ENCODE measurements around the gene KCNN4.

Gene KCNN4

DNA sequence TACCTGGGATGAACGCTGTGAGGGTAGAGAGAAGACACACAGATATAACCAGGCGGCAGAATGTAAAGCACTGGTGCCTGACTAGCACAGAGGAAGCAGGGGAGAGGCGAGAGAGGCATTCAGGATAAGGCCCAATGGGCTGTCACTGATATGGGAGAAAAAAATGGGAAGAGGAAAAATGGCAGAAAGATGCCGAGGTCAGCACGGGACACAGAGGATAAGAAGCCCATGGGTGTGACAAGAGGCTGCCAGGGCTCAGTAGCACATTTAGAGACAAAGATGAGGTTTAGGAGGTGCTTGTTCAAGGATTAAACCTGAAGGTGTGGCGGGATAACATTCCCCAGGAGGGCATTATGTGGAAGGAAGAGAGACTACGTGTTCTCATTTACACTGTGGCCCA is 31.6 kb downstream of the KCNN4 start:
- Mint-ChIP-seq H3K4me3 (no peak overlapping the region), H3K4me1 (peaks cover 55% of the 10 kb centered on the region), H3K27ac (peak overlapping the region; percentile 73), H3K27me3 (no peaks in the 10 kb centered on the region), H3K9me3 (no peaks in the 10 kb centered on the region), H3K36me3 (peaks cover 32% of the 10 kb centered on the region)

DNA sequence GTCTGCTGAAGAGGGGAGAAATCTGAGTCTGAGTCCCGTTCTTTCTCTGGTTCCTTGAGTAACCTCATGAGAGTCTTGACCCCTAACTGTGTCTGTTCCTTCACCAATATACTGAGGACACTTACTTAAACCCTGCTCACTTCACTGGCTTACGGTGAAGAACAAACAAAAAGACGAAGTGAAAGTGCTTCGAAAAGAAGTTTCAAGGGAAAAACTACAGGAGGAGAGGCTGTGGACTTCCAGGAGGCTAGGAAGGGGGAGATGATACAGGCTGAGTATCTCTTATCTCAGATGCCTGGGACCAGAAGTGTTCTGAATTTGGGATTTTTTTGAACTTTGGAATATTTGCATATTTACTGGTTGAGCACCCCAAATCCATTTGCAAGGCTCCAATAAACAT is 32.1 kb downstream of the KCNN4 start:
- no peak overlapping the region for H3K4me3 Mint-ChIP-seq
- H3K4me1 Mint-ChIP-seq: peaks cover 51% of the 10 kb centered on the region
- peak overlapping the region; percentile 73 for H3K27ac Mint-ChIP-seq
- peaks cover 32% of the 10 kb centered on the region for H3K36me3 Mint-ChIP-seq
- H3K27me3 Mint-ChIP-seq: no peaks in the 10 kb centered on the region
- no peaks in the 10 kb centered on the region for H3K9me3 Mint-ChIP-seq

DNA sequence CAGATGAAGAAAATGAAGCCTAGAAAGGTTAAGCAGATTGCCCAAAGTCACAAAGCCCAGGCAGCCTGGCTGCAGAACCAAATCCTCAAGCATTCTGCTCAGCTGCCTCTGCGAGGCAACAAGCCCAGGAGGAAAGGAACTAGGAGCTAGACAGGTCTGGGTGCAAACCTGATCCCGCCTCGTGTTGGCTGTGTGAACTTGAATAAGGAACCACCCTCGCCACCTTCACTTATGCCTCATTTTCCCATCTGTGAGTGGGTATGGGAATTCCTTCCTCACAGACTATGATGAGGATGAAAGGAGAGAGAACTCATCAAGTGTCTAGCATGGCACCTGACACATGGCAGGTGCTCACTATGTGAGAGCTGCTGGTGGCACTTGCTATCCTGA is 32.6 kb downstream of the KCNN4 start:
- no peak overlapping the region for H3K4me3 Mint-ChIP-seq
- H3K36me3 Mint-ChIP-seq: peaks cover 32% of the 10 kb centered on the region
- H3K27me3 Mint-ChIP-seq: no peaks in the 10 kb centered on the region
- H3K27ac Mint-ChIP-seq: peak overlapping the region; percentile 73
- peaks cover 46% of the 10 kb centered on the region for H3K4me1 Mint-ChIP-seq
- no peaks in the 10 kb centered on the region for H3K9me3 Mint-ChIP-seq

DNA sequence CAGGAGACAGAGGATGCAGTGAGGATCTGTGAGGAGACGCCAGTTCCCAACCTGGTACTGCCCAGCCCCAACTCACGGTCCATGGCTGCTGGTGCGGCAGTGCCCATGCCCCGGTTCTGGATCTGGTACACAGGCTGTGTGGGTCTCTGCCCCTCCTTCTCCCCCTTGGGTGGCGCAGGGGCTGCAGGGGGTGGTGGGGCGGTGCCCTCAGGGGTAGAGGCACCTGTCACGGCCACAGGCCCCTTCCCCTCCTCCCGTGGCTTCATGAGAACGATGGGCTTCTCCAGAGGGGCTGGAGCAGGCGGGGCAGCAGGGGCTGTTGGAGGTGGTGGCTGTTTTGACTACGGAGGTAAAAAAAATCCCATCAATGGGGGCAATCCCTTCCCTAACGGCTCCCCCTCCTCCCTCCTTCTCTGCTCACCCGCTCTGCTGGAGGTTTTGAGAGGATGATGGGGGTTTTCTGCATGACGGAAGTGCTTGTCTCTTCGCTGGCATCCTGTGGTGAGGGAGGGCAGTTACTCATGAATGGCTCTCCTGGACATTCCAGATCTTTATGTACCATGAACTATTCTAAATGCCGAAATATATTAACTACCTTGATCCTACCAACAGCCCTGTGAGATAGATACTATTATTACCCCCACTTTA is 33.1 kb downstream of the KCNN4 start:
- Mint-ChIP-seq H3K9me3 (no peaks in the 10 kb centered on the region), H3K36me3 (peaks cover 28% of the 10 kb centered on the region), H3K27ac (peak overlapping the region; percentile 73), H3K27me3 (no peaks in the 10 kb centered on the region), H3K4me1 (peaks cover 41% of the 10 kb centered on the region), H3K4me3 (no peak overlapping the region)

- Mint-ChIP-seq H3K4me1 (peaks cover 16% of the 10 kb centered on the region), H3K27ac (no peak overlapping the region), H3K36me3 (peaks cover 28% of the 10 kb centered on the region), H3K4me3 (no peak overlapping the region), H3K9me3 (no peaks in the 10 kb centered on the region), H3K27me3 (no peaks in the 10 kb centered on the region)
Measured at GRCh38 chr19:43743059-43743458, 37.7 kb downstream of the KCNN4 start.

GRCh38 chr19:43741075-43741825 is 39.5 kb downstream of the KCNN4 start:
- Mint-ChIP-seq H3K4me3 (no peak overlapping the region), H3K27ac (no peak overlapping the region), H3K36me3 (peaks cover 29% of the 10 kb centered on the region)

GRCh38 chr19:43739439-43740235 is 41.1 kb downstream of the KCNN4 start:
- no peak overlapping the region for H3K4me3 Mint-ChIP-seq
- no peaks in the 10 kb centered on the region for H3K9me3 Mint-ChIP-seq
- H3K4me1 Mint-ChIP-seq: peaks cover 6% of the 10 kb centered on the region

More at GRCh38 chr19:43741075-43741825, 39.5 kb downstream of the KCNN4 start:
- H3K9me3 Mint-ChIP-seq: no peaks in the 10 kb centered on the region
- peaks cover 13% of the 10 kb centered on the region for H3K4me1 Mint-ChIP-seq
- H3K27me3 Mint-ChIP-seq: no peaks in the 10 kb centered on the region

GRCh38 chr19:43738780-43739211 is 42.0 kb downstream of the KCNN4 start:
- Mint-ChIP-seq H3K4me3 (no peak overlapping the region), H3K27me3 (no peaks in the 10 kb centered on the region), H3K9me3 (no peaks in the 10 kb centered on the region), H3K4me1 (peaks cover 6% of the 10 kb centered on the region), H3K36me3 (peaks cover 23% of the 10 kb centered on the region), H3K27ac (no peak overlapping the region)

More at GRCh38 chr19:43739439-43740235, 41.1 kb downstream of the KCNN4 start:
- Mint-ChIP-seq H3K36me3 (peaks cover 23% of the 10 kb centered on the region), H3K27me3 (no peaks in the 10 kb centered on the region), H3K27ac (no peak overlapping the region)

DNA sequence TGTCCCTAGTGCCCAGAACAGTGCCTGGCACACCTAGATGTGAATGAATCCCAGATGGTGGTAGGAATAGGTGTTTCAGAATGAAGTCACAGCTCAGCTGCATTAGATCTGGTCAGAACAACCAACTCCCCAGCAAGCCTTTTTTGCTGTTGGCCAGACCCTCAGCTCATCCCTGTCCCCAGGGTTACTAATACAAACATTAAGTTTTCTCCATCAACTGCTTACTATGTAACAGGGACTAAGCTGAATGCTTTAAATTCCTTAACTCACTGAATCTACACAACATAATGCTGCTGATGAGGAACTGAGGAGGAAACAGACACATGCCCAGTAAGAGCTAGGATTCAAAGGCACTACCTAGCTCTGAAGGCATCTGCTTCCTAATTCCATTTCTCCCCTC is 44.8 kb downstream of the KCNN4 start:
- Mint-ChIP-seq H3K27me3 (no peaks in the 10 kb centered on the region), H3K9me3 (no peaks in the 10 kb centered on the region), H3K36me3 (peaks cover 20% of the 10 kb centered on the region), H3K4me1 (peaks cover 6% of the 10 kb centered on the region), H3K27ac (no peak overlapping the region), H3K4me3 (no peak overlapping the region)

GRCh38 chr19:43735013-43735412 is 45.8 kb downstream of the KCNN4 start:
- H3K27me3 Mint-ChIP-seq: no peaks in the 10 kb centered on the region
- no peak overlapping the region for H3K27ac Mint-ChIP-seq
- no peak overlapping the region for H3K4me3 Mint-ChIP-seq
- H3K9me3 Mint-ChIP-seq: no peaks in the 10 kb centered on the region
- peaks cover 19% of the 10 kb centered on the region for H3K36me3 Mint-ChIP-seq
- peaks cover 6% of the 10 kb centered on the region for H3K4me1 Mint-ChIP-seq

DNA sequence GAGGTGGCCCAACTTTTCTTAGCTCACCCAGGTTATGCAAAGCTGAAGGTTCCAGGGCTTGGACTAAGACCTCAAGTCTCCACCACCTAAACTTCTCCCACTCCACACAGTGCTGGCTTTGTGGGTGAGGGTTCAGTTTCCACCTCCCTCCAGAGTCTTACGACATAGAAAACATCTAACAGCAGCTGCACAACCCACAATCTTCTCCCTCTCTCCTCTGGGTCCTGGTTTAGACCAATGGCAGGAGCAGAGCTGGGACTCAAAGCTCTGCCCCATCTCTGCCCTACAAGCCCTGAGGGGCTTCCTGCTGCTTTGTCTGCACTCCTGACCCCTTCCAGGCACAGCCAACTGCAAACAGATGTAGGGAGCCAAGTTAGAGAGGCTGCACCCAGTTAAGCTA is 48.9 kb downstream of the KCNN4 start:
- H3K27ac Mint-ChIP-seq: peak overlapping the region; percentile 59
- H3K27me3 Mint-ChIP-seq: no peaks in the 10 kb centered on the region
- H3K4me1 Mint-ChIP-seq: no peaks in the 10 kb centered on the region
- no peaks in the 10 kb centered on the region for H3K9me3 Mint-ChIP-seq
- peaks cover 13% of the 10 kb centered on the region for H3K36me3 Mint-ChIP-seq
- H3K4me3 Mint-ChIP-seq: no peak overlapping the region

DNA sequence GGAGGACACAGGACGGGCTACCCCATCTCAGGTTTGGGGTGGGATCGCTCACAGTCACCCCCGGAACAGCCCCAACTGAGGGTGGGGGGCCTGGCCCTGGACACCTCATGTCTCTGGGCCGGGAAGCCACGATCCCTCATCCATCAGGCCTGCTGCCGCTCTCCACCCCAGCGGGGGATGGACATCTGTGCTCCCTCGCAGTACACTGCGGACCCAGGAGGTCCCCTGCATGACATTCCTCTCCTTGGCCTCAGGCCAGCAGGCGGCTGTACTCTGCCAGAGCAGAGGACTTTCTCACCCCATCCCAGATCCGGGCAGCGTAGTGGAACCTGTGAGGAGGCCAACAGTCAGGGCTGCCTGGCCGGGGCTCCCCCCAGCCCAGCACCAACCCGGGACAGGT is 49.4 kb downstream of the KCNN4 start:
- Mint-ChIP-seq H3K27me3 (no peaks in the 10 kb centered on the region), H3K36me3 (peaks cover 10% of the 10 kb centered on the region), H3K9me3 (no peaks in the 10 kb centered on the region)

DNA sequence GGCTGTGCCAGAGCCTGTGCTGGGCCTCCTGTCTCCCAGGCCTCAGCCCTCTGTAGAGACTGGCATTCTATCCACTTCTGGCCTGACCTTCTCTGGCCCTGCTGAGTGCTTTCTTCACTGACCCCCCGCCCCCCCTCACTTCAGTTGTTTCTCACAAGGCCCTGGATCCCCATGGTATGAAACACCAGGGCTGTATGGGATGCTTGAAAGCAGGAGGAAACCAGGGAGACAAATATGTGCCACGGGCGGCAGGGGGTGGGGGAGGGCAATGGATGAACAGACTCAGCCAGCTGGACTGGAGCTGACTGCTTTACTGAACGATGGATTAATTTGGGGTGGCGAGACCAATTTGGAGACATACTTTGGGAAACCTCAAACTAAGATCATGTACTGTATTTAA is 50.9 kb downstream of the KCNN4 start:
- no peak overlapping the region for H3K4me3 Mint-ChIP-seq
- H3K36me3 Mint-ChIP-seq: peaks cover 10% of the 10 kb centered on the region
- no peaks in the 10 kb centered on the region for H3K27me3 Mint-ChIP-seq
- no peak overlapping the region for H3K27ac Mint-ChIP-seq
- no peaks in the 10 kb centered on the region for H3K9me3 Mint-ChIP-seq
- H3K4me1 Mint-ChIP-seq: peaks cover 4% of the 10 kb centered on the region

More for the DNA sequence above, 49.4 kb downstream of the KCNN4 start:
- Mint-ChIP-seq H3K4me3 (no peak overlapping the region), H3K27ac (no peak overlapping the region), H3K4me1 (no peaks in the 10 kb centered on the region)

- H3K4me3 Mint-ChIP-seq: no peak overlapping the region
- H3K4me1 Mint-ChIP-seq: peaks cover 4% of the 10 kb centered on the region
- H3K27me3 Mint-ChIP-seq: no peaks in the 10 kb centered on the region
- peaks cover 8% of the 10 kb centered on the region for H3K36me3 Mint-ChIP-seq
- no peaks in the 10 kb centered on the region for H3K9me3 Mint-ChIP-seq
- H3K27ac Mint-ChIP-seq: no peak overlapping the region
Measured at GRCh38 chr19:43727593-43727853, 53.2 kb downstream of the KCNN4 start.

DNA sequence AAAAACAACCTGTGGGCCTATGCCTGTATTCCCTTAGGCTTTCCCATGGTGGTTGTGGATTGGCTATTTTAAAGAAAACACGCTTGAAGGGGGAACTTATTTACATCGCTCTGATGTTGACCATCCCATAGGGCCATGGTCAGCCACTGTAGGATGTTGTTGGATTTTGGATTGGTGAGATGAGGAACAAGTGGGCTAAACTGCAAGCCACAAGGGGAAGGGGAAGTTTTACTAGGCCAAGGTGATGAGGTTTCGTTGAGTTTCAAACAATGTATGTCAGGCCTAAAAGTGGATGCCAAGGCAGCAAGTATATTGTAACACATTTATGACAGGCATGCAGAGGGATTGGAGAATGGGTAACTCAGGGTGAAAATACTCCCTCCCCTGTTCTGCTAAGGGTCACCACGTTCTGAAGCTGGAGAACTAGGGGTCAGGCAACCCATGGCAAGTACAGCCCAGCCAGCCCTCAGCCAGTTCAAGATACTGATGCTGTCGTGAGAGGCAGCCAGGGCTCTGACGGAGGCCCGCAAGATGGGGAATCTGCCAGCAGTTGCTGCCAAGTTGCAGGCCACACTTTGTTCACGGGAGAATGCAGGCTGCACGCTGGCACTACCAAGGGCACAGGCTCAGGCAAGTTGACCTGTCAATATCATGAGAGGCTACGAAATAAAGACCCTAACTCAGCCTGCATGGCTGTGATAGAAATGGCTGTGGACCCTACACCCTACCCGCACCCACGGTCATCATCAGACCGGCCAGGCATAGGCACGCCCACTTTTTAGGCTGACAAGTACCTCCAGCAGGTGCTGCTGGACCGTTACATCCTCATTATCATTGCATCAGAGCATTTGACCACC is 53.8 kb downstream of the KCNN4 start:
- no peak overlapping the region for H3K27ac Mint-ChIP-seq

More for the DNA sequence above, 53.8 kb downstream of the KCNN4 start:
- Mint-ChIP-seq H3K4me1 (peaks cover 4% of the 10 kb centered on the region), H3K9me3 (no peaks in the 10 kb centered on the region), H3K36me3 (peaks cover 8% of the 10 kb centered on the region), H3K27me3 (no peaks in the 10 kb centered on the region), H3K4me3 (no peak overlapping the region)

All from activated naive CD4-positive, alpha-beta T cell treated with anti-CD3 and anti-CD28 coated beads, Interleukin-2, amount 50 U/mL, for 24 hours (primary cell).